ENCODE data around the gene OS9.

- no peak for TF ChIP-seq CTCF (IDR thresholded peaks at IDR 0.05; ENCODE audit: borderline replicate concordance, extremely low read depth, low read length, poor library complexity, severe bottlenecking)
- no peak for TF ChIP-seq EZH2 (IDR thresholded peaks at IDR 0.05; ENCODE audit: borderline replicate concordance, low read depth, low read length, severe bottlenecking)
Measured at GRCh38 chr12:57739387-57739786, 45.5 kb downstream of the OS9 start.

All from DND-41 (cell line).